ENCODE results near the gene DLGAP1. TPM values are rescaled to one million over a fixed set of nuclear protein-coding genes. Genes with fewer than 3 reads are reported as not detected.

Gene DLGAP1
- total and polyA plus RNA-seq, 10 of the 15 experiments (the other 5 are each of a cell fraction or from before 2014, with no cell fraction given): 0.23 to 27.6 (median 1.9) TPM

DNA sequence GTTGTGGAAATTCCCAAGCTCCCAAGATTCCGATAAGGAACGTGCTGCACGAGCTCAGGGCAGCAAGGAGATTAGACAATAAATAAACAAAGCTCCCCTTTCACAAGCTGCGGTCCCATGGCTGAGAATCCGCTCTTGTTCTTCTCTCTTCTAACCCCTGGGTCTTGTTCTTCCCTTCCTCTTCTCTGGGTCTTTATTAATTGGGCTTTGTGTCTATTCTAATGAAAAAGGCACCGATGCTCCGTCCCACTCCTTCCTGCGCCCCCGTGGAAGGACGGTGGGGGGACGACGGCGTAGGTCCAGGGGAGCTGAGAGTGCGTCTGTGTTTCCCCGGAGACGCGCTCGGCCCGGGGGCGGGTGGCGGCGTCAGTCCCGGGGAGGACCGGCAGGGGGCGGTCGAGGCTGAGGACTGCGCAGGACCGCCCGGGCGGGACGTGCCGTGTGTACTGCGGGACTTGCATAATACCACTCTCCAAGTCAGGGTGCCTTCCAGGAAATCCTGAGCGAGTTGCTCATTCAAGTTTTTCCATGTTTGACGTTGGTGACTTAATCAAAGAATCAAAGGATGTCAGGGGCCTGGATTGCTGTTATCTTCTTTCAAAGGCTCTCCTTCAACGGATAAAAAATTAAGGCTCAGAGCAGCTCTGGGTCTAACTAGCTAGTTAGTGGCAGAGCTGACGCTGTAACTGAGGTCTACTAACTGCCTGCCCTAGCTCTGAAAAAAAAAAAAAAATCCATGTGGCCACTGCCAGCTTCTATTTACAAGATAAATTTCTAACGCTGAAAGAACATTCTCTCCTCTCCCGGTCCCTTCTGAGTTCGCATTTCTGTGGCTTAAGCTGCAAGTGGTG is 683.8 kb downstream of the DLGAP1 start (continued):
- TF ChIP-seq PAX8 (IDR thresholded peaks at IDR 0.05) (no peak), TCF12 (IDR thresholded peaks at IDR 0.05; ENCODE audit: low read depth, low read length) (no peak), RELA (IDR thresholded peaks at IDR 0.05; ENCODE audit: borderline replicate concordance, partially characterized antibody) (no peak), FOS (IDR thresholded peaks at IDR 0.05; ENCODE audit: borderline replicate concordance, extremely low read depth, insufficient read length) (no peak), SMAD5 (IDR thresholded peaks at IDR 0.05; ENCODE audit: low read depth) (no peak), HDAC2 (IDR thresholded peaks at IDR 0.05) (no peak), RUNX3 (IDR thresholded peaks at IDR 0.05; ENCODE audit: low read length) (no peak), CHD4 (IDR thresholded peaks at IDR 0.05) (no peak), TBL1XR1 (IDR thresholded peaks at IDR 0.05; ENCODE audit: low read depth, low read length) (no peak), ESRRA (IDR thresholded peaks at IDR 0.05; ENCODE audit: low read length) (no peak), CREB1 (IDR thresholded peaks at IDR 0.05; ENCODE audit: low read depth) (no peak)
- TF ChIP-seq, protein P1, sequence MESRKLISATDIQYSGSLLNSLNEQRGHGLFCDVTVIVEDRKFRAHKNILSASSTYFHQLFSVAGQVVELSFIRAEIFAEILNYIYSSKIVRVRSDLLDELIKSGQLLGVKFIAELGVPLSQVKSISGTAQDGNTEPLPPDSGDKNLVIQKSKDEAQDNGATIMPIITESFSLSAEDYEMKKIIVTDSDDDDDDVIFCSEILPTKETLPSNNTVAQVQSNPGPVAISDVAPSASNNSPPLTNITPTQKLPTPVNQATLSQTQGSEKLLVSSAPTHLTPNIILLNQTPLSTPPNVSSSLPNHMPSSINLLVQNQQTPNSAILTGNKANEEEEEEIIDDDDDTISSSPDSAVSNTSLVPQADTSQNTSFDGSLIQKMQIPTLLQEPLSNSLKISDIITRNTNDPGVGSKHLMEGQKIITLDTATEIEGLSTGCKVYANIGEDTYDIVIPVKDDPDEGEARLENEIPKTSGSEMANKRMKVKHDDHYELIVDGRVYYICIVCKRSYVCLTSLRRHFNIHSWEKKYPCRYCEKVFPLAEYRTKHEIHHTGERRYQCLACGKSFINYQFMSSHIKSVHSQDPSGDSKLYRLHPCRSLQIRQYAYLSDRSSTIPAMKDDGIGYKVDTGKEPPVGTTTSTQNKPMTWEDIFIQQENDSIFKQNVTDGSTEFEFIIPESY (IDR thresholded peaks at IDR 0.05): no peak
- TF ChIP-seq, protein P2, sequence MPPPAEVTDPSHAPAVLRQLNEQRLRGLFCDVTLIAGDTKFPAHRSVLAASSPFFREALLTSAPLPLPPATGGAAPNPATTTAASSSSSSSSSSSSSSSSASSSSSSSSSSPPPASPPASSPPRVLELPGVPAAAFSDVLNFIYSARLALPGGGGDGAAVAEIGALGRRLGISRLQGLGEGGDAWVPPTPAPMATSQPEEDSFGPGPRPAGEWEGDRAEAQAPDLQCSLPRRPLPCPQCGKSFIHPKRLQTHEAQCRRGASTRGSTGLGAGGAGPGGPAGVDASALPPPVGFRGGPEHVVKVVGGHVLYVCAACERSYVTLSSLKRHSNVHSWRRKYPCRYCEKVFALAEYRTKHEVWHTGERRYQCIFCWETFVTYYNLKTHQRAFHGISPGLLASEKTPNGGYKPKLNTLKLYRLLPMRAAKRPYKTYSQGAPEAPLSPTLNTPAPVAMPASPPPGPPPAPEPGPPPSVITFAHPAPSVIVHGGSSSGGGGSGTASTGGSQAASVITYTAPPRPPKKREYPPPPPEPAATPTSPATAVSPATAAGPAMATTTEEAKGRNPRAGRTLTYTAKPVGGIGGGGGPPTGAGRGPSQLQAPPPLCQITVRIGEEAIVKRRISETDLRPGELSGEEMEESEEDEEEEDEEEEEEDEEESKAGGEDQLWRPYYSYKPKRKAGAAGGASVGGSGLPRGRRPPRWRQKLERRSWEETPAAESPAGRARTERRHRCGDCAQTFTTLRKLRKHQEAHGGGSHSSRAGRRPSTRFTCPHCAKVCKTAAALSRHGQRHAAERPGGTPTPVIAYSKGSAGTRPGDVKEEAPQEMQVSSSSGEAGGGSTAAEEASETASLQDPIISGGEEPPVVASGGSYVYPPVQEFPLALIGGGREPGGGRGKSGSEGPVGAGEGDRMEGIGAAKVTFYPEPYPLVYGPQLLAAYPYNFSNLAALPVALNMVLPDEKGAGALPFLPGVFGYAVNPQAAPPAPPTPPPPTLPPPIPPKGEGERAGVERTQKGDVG (CRISPR knock-in tag; IDR thresholded peaks at IDR 0.05): no peak
- TF ChIP-seq, protein P3, sequence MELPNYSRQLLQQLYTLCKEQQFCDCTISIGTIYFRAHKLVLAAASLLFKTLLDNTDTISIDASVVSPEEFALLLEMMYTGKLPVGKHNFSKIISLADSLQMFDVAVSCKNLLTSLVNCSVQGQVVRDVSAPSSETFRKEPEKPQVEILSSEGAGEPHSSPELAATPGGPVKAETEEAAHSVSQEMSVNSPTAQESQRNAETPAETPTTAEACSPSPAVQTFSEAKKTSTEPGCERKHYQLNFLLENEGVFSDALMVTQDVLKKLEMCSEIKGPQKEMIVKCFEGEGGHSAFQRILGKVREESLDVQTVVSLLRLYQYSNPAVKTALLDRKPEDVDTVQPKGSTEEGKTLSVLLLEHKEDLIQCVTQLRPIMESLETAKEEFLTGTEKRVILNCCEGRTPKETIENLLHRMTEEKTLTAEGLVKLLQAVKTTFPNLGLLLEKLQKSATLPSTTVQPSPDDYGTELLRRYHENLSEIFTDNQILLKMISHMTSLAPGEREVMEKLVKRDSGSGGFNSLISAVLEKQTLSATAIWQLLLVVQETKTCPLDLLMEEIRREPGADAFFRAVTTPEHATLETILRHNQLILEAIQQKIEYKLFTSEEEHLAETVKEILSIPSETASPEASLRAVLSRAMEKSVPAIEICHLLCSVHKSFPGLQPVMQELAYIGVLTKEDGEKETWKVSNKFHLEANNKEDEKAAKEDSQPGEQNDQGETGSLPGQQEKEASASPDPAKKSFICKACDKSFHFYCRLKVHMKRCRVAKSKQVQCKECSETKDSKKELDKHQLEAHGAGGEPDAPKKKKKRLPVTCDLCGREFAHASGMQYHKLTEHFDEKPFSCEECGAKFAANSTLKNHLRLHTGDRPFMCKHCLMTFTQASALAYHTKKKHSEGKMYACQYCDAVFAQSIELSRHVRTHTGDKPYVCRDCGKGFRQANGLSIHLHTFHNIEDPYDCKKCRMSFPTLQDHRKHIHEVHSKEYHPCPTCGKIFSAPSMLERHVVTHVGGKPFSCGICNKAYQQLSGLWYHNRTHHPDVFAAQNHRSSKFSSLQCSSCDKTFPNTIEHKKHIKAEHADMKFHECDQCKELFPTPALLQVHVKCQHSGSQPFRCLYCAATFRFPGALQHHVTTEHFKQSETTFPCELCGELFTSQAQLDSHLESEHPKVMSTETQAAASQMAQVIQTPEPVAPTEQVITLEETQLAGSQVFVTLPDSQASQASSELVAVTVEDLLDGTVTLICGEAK (IDR thresholded peaks at IDR 0.05; ENCODE audit: borderline replicate concordance): no peak
- TF ChIP-seq, protein P4, sequence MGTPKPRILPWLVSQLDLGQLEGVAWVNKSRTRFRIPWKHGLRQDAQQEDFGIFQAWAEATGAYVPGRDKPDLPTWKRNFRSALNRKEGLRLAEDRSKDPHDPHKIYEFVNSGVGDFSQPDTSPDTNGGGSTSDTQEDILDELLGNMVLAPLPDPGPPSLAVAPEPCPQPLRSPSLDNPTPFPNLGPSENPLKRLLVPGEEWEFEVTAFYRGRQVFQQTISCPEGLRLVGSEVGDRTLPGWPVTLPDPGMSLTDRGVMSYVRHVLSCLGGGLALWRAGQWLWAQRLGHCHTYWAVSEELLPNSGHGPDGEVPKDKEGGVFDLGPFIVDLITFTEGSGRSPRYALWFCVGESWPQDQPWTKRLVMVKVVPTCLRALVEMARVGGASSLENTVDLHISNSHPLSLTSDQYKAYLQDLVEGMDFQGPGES (IDR thresholded peaks at IDR 0.05): no peak
